ENCODE data around the gene VAV3. TPM values are rescaled to one million over a fixed set of nuclear protein-coding genes. Genes with fewer than 3 reads are reported as not detected.
A peak's percentile ranks its signal among the peaks of the same experiment; 100 is the strongest.

The VAV3 gene
- total RNA-seq, 2 experiments from 2014 or later: 3.9 to 4.6 TPM

DNA sequence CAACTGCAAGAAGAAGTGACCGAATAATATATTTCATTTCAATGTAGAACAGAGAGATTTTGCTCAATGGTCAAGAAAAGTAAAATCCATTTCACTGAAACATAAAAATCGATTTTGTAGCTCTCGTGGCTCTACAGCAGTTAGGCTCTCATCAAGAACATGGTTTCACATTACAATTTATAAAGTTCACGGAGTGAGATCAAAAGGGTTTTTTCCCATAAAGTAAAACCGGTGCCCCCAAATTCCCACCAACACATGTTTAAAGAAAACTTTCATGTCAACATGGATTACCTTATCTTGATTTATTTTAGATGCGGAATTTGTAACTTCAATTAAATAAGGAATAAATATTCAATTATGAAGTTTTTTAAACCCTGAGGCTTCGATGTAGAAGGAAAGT is 16.3 kb upstream of the VAV3 start:
- Mint-ChIP-seq H3K4me3 (no peak overlapping the region), H3K36me3 (no peaks in the 10 kb centered on the region), H3K4me1 (peaks cover 4% of the 10 kb centered on the region), H3K9me3 (no peaks in the 10 kb centered on the region), H3K27ac (no peak overlapping the region), H3K27me3 (no peaks in the 10 kb centered on the region)
- no peak for DNase-seq

DNA sequence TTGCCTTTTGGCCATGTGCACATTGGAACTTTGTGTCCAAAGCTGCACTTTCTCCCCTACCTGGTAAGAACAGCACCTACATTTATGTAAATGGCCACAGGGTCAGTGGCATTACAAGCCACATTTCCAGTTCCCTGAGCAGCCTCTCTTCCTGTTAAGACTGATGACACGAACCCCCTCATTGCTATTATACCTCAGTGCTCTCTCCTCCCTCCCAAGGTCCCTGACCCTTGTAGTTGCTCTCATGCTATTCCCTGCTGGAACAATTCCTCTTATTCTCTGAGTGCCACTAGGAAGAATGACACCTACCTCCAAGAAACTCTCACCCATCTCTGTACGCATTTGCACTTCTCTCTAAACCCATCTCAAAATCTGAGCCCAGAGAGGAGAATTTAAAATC is 14.9 kb upstream of the VAV3 start:
- H3K4me1 Mint-ChIP-seq: peaks cover 4% of the 10 kb centered on the region
- H3K27ac Mint-ChIP-seq: no peak overlapping the region
- no peak overlapping the region for H3K4me3 Mint-ChIP-seq
- no peaks in the 10 kb centered on the region for H3K36me3 Mint-ChIP-seq
- DNase-seq: no peak
- no peaks in the 10 kb centered on the region for H3K27me3 Mint-ChIP-seq
- H3K9me3 Mint-ChIP-seq: no peaks in the 10 kb centered on the region

DNA sequence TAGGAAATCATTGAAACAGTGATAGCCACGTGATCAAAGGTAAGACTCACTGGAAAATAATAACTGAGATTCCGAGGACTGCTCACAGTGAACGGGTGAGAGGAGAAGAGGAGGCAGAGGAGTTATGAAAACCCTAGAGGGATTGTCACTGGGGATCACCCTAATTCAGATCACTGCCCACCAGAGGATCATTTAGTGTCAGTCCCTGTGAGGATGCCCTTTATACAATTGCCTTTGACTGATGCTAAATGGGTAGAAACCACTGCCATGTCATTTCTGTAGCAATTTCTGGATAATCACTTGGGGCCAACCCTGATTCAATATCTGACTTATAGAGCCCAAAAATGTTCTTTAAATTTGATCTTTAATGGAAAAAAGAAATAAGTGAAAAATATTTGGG is 14.1 kb upstream of the VAV3 start:
- H3K27ac Mint-ChIP-seq: no peak overlapping the region
- no peaks in the 10 kb centered on the region for H3K9me3 Mint-ChIP-seq
- H3K4me3 Mint-ChIP-seq: no peak overlapping the region
- no peaks in the 10 kb centered on the region for H3K27me3 Mint-ChIP-seq
- no peak for DNase-seq
- H3K36me3 Mint-ChIP-seq: no peaks in the 10 kb centered on the region
- H3K4me1 Mint-ChIP-seq: peaks cover 4% of the 10 kb centered on the region

DNA sequence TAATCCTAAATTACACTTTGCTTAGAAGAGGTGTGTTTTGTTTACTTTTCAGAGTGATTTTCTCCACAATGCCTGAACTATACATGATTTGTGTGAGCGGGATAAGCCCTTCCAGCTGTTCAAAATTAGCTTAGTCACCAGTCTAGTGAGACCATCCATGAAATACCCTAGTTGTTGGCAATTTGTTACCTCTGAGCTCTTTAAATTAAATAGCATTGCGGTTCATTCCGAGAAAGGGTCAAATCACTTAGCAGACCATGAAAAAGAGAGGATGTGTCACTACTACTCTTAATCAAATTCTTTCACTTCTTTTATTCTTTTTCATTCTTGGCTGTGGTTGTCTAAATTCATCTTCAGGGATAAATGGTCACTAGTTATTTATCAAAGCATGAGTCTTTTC is 11.9 kb upstream of the VAV3 start:
- Mint-ChIP-seq H3K27ac (no peak overlapping the region), H3K27me3 (no peaks in the 10 kb centered on the region), H3K4me1 (peaks cover 4% of the 10 kb centered on the region), H3K9me3 (no peaks in the 10 kb centered on the region), H3K4me3 (no peak overlapping the region), H3K36me3 (no peaks in the 10 kb centered on the region)
- no peak for DNase-seq

DNA sequence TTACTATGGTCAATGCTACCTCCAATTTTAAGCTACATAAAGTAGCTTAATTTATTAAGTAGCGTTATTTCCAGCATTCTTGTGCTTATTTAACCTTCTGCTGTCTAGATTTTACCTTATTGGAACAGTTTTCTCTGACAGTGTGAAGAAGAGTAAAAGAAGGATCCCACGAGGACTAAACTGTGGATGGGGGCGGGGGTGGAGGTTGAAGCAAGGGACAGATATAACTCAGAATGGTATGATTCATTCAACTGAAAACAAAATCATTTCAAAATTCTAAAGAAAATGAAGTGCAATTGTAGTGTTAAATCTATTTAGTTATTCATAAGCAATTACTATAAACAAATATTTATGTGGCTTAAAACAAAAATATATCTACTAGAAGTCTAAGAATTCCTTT is 11.5 kb upstream of the VAV3 start:
- Mint-ChIP-seq H3K27ac (no peak overlapping the region), H3K4me1 (peaks cover 4% of the 10 kb centered on the region), H3K27me3 (no peaks in the 10 kb centered on the region), H3K9me3 (no peaks in the 10 kb centered on the region), H3K36me3 (no peaks in the 10 kb centered on the region), H3K4me3 (no peak overlapping the region)
- no peak for DNase-seq

DNA sequence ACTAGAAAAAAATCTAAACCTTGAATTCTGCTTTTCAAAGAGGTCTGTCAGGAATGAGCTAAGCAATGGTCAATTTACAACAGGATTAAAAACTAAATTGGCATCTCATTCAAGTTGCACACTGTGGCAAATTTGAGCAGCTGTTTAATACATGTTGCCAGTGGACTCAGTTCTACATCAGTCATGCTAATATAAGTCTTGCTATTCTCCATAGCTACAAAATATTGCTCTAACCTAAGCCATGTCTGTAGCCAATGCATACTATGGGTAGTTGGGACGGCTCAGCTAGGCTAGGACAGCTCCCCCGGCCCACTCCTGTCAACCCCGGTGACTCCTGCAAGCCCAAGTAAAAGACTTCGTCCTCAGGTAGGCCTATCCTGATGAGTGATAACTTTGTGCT is 10.9 kb upstream of the VAV3 start:
- Mint-ChIP-seq H3K4me3 (no peak overlapping the region), H3K36me3 (no peaks in the 10 kb centered on the region), H3K4me1 (peaks cover 4% of the 10 kb centered on the region), H3K27ac (no peak overlapping the region), H3K9me3 (no peaks in the 10 kb centered on the region), H3K27me3 (no peaks in the 10 kb centered on the region)
- no peak for DNase-seq

DNA sequence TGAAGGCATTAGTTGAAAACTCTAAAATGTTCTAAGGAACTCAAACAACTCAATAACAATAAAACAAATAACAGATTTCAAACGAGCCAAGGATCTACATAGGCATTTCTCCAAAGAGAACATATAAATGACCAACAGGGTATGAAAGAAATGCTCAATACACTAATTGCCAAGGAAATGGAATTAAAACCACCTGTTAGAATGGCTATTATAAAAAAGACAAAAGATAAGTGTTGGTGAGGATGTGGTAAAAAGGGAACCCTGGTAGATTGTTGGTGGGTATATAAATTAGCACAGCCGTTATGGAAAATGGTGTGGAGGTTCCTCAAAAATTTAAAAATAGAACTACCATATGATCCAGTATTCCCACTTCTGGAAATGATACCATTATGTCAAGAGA is 9.1 kb upstream of the VAV3 start:
- H3K9me3 Mint-ChIP-seq: no peaks in the 10 kb centered on the region
- DNase-seq: no peak
- H3K36me3 Mint-ChIP-seq: no peaks in the 10 kb centered on the region
- no peak overlapping the region for H3K4me3 Mint-ChIP-seq
- no peaks in the 10 kb centered on the region for H3K27me3 Mint-ChIP-seq
- H3K4me1 Mint-ChIP-seq: peaks cover 2% of the 10 kb centered on the region
- H3K27ac Mint-ChIP-seq: no peak overlapping the region

DNA sequence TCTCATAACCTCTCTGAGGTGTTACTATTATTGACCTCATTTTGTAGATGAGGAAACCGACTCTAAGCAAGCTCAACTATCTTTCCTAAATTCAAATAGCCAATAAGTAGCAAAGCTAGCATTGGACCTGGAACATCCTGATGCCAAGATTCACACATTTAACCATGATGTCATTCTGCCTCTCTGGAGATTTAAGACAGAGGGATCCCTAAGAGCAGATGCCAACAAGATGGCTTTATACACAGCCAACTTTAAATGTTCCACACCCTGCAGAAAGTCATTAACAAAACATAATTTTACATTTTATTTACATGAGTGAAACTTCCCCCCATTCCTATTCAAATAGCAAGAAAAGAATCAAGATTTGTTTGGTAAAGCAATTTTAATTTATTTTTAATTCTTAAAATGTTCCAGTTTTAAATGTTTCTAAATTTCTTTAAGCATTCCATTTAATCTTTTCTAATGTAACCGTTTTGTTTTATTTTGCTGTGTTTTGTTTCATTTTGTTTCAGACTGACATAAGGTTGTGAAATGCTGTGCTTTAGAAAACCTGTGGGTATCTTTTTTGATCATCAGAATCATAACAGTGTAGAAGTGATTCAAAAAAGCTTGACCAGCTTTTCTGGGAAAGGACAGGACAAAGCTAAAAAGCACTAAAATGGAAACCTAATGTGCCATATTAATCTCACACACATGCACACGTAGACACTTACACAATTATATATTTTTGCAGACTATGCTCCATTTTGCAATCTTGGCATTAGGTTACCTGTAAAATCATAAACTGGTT is 7.6 kb upstream of the VAV3 start:
- no peak for DNase-seq
- H3K9me3 Mint-ChIP-seq: no peaks in the 10 kb centered on the region
- no peak overlapping the region for H3K4me3 Mint-ChIP-seq
- H3K4me1 Mint-ChIP-seq: peaks cover 2% of the 10 kb centered on the region
- H3K27ac Mint-ChIP-seq: no peak overlapping the region
- H3K27me3 Mint-ChIP-seq: no peaks in the 10 kb centered on the region
- H3K36me3 Mint-ChIP-seq: no peaks in the 10 kb centered on the region

DNA sequence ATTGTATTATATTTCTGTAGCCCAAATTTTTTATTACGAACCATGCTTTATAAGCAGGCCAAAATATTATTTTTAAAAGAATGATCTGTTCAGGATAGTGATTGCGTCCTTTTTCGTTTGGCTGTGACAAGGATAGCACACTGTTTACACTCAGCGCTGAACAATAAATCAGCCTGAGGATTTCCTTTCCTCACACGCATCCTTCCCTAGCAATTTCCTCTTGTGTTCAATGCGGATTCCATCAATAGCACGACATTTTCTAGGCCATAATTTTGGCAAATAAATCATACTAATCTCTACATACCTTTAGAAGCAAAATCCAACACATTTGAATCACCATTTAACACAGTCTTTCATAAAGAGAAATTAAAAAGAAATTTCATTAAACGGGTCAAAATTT is 1.6 kb upstream of the VAV3 start:
- Mint-ChIP-seq H3K27ac (no peak overlapping the region), H3K4me3 (no peak overlapping the region), H3K4me1 (peaks cover 23% of the 10 kb centered on the region), H3K36me3 (no peaks in the 10 kb centered on the region), H3K27me3 (no peaks in the 10 kb centered on the region), H3K9me3 (no peaks in the 10 kb centered on the region)
- no peak for DNase-seq

DNA sequence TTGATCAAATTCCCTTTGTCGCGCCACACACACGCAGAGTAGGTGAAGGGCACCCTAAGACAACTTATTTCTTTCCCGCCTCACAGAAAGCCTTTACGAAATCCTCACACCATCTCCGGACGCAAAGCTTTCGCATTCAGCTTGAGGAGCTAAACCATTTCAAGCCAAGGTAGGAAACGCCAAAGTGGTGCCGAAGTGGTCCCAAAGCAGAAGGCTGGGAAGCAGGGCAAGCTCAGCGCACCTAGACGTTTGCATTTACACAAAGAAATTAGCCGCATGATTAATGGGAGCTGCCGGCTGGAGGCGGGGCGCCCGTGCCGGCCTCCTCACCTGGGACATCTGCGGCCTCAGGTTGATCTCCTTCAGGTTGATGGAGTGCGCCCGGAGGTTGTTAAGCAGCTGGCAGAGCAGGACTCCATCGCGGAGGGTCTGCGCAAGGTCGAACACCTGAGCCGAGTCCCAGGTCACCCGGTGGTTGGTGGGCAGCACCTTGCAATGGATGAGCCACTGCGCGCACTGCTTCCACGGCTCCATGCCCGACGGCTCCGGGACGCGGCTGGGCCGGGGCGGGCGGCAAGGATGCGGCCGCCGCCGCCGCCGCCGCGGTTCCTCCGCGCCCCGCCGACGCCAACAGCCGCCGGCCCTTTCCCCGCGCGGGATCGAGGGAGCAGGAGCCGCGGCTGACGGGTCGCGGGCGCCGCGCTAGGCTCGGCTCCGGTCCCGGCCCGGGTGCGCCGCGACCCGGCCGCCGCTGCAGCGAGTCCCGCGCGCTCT is 457 bp downstream of the VAV3 start:
- DNase-seq: peak; percentile 31
- Mint-ChIP-seq H3K27me3 (no peaks in the 10 kb centered on the region), H3K4me1 (peaks cover 31% of the 10 kb centered on the region), H3K36me3 (peaks cover 3% of the 10 kb centered on the region), H3K4me3 (peak overlapping the region; percentile 94), H3K9me3 (no peaks in the 10 kb centered on the region), H3K27ac (peak overlapping the region; percentile 98)

DNA sequence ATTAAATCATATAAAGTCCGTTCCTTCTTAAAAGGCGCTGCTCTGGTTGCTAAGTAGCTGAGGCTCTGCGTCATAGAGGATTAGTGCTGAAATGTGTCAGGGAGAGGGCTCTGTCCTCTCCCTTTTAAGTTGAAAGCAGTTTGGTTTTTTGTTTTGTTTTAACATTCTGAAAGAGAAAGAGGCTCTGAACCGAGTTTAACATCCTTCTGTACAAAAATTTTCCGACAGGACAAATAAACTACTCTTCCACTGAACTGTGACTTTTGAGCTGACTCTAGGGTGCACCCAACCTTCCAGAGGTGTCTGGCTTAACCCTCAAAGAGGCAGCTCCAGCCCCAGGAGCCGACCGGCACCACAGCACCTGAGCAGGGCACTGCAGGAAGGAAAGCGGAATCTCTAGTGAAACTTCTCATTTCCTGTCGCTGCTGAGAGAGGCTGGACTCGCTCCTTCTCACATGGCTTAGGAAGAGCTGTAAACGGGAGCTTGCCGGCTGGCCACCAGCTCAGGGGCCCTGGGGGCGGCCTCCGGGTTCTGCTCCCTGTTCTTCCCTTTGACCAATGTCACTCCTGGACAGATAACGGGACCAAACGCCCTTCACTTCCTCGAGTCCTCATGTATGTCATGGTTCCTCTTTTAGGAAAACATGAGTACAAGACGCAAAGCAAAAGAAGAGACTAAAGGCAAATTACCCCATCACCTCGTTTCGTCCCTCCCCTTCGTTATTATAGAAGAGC is 1.2 kb downstream of the VAV3 start:
- peak; percentile 62 for DNase-seq
- peak overlapping the region; percentile 98 for H3K27ac Mint-ChIP-seq
- peak overlapping the region; percentile 94 for H3K4me3 Mint-ChIP-seq
- no peaks in the 10 kb centered on the region for H3K27me3 Mint-ChIP-seq
- peaks cover 33% of the 10 kb centered on the region for H3K4me1 Mint-ChIP-seq
- H3K9me3 Mint-ChIP-seq: no peaks in the 10 kb centered on the region
- H3K36me3 Mint-ChIP-seq: peaks cover 7% of the 10 kb centered on the region

DNA sequence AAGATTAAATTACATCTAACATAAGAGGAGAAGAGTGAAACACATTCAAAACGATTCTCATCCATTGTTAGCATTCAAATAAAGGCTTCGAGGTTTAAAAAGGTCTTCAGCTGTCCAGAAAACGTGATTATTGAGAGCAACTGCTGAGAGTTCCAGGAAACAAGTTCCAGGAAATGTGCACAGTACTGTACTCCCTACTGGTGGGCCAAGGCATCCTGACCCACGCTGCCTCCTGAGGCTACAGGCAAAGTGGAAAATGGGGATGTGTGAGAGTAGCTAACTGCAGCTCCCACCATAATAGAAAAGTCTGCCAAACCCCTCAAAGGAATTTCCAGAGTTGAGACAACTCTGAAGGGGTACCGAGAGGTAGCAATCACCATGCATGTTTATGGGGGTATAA is 2.0 kb downstream of the VAV3 start:
- DNase-seq: no peak
- no peaks in the 10 kb centered on the region for H3K27me3 Mint-ChIP-seq
- H3K4me3 Mint-ChIP-seq: peak overlapping the region; percentile 94
- peaks cover 33% of the 10 kb centered on the region for H3K4me1 Mint-ChIP-seq
- peaks cover 7% of the 10 kb centered on the region for H3K36me3 Mint-ChIP-seq
- H3K9me3 Mint-ChIP-seq: no peaks in the 10 kb centered on the region
- peak overlapping the region; percentile 98 for H3K27ac Mint-ChIP-seq

DNA sequence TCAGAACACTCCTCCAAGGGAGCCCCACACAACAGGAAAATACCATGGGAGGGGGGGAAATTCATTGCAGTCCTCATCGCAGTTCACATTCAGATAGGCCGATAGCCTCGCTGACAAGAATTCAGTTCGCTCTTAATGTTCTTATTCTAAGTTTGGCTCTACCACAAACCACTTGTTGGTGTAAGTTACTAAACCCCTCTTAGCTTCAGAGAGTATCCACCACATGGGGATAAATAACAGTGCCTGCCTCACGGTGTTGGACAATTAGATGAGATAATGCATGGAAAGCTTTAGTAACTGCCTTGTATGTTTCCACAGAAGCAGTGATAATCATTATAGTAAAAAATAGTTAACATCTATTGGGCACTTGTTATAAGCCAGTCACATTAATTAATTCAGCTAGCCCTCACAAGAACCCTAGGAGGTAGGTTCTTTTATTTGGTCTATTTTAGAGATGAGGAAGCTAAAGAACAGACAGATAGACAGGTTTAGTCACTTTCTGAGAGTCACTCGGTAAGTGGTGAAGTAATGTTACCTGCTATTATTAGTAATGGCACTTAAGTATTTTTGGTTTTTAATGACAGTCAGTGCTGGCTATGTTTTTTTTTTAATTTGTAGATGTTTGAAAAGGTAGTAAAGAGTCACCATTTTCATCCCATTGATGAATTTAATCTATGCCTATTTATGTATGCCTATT is 10.1 kb downstream of the VAV3 start:
- Mint-ChIP-seq H3K36me3 (peaks cover 12% of the 10 kb centered on the region), H3K27me3 (no peaks in the 10 kb centered on the region), H3K27ac (no peak overlapping the region), H3K4me1 (peaks cover 40% of the 10 kb centered on the region), H3K4me3 (no peak overlapping the region), H3K9me3 (no peaks in the 10 kb centered on the region)
- DNase-seq: no peak

DNA sequence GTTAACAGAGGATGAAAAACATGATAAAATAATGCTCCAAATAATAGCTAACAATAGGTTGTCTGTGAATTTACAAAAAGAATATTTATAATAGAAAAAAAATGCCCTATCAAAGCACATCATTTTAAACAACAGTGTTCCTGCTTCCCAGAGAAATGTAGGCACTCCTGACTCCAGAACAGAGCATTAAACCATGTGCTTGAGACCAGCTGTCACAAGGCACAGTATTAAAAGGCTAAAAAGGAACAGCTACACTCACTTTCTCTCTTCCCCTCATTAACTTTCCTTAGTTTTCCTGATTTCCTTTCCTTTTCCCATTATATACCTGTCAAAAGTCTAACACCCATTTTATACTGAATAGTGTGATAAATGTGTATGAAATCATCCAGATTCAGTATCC is 10.9 kb downstream of the VAV3 start:
- H3K27me3 Mint-ChIP-seq: no peaks in the 10 kb centered on the region
- no peaks in the 10 kb centered on the region for H3K9me3 Mint-ChIP-seq
- H3K4me3 Mint-ChIP-seq: no peak overlapping the region
- peaks cover 6% of the 10 kb centered on the region for H3K36me3 Mint-ChIP-seq
- no peak for DNase-seq
- H3K4me1 Mint-ChIP-seq: peaks cover 40% of the 10 kb centered on the region
- H3K27ac Mint-ChIP-seq: no peak overlapping the region

DNA sequence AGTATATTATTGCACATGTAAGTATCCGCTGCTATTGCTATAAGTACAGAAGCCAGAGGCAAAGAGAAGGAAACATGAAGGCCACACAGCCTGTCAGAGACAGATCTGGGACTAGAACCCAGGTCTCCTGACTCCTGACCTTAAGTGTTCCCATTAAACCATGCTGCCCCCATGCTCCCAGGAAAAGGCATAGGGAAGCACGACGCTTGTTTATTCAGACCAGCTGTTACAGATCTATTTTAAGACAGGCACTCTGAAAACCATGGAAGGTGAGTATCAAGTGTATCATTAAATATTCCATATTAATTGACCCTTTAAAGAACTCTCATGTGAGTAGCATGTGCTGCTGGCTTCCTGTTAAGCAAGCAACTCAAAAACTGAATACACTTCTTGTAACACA is 11.4 kb downstream of the VAV3 start:
- Mint-ChIP-seq H3K4me3 (no peak overlapping the region), H3K27ac (no peak overlapping the region), H3K9me3 (no peaks in the 10 kb centered on the region), H3K36me3 (peaks cover 6% of the 10 kb centered on the region), H3K27me3 (no peaks in the 10 kb centered on the region), H3K4me1 (peaks cover 40% of the 10 kb centered on the region)
- DNase-seq: no peak

Measured in activated naive CD8-positive, alpha-beta T cell treated with anti-CD3 and anti-CD28 coated beads for 36 hours (primary cell).